A549 (cell line): ENCODE data around the gene PLA2G10. TPM values are rescaled to one million over a fixed set of nuclear protein-coding genes. Genes with fewer than 3 reads are reported as not detected.
"Not testable (repeated sequence)": the region's sequence is repeated elsewhere in the genome, so short reads cannot be mapped to it uniquely, and the experiment has no call there.

Experiments
- ATAC-seq, 2 experiments: fragments of 200-7000 bp in 1 of 2; fragments of >200 bp in 1 of 2; cut with Nextera tagmentation in 1 of 2; cut with Tn5 transposase in 1 of 2; 3 replicates each; pipeline versions ENCODE4 v1.8.0 to v1.9.1; 2018 to 2020; ENCODE audit warnings: mild to moderate bottlenecking in 1 of 2, moderate library complexity in 1 of 2
- CTCF ChIA-PET: fragments of 300-600 bp; sonication (Branson Sonifier 250); formaldehyde crosslinking; extraction: SDS; loops from one replicate; lab custom pipeline; 2021; ENCODE audit warnings: antibody characterized with exemption, inconsistent platforms; lab: Yijun Ruan, JAX
- POLR2A ChIA-PET: fragments of 350-600 bp; formaldehyde crosslinking; extraction: SDS; loops from one replicate; lab custom pipeline; 2021; ENCODE audit warnings: antibody characterized with exemption, inconsistent platforms; lab: Yijun Ruan, JAX
- DNase-seq, 2 experiments: peaks; one replicate each; pipeline versions ENCODE4 v3.0.0 to v3.0.0-alpha.2; 2011 to 2016; ENCODE audit warnings: low read depth in 1 of 2, low spot score in 1 of 2
- FAIRE-seq: peaks from 2 replicates; lab custom pipeline; 2011; peaks lifted over from hg19 to GRCh38; lab: Jason Lieb, UNC
- H3K27ac ChIP-seq, 2 experiments: fragments of >200 bp; sonication (Bioruptor Twin); formaldehyde crosslinking; 3 replicates each; pipeline ENCODE4 v1.5.1; 2016 to 2017
- H3K4me1 ChIP-seq: fragments of >200 bp; sonication (Bioruptor Twin); formaldehyde crosslinking; 3 replicates; pipeline ENCODE4 v1.6.1; 2016
- H3K4me2 ChIP-seq: fragments of >200 bp; sonication (Bioruptor Twin); formaldehyde crosslinking; 3 replicates; pipeline ENCODE4 v1.6.1; 2016
- H3K4me3 ChIP-seq: fragments of >200 bp; sonication (Bioruptor Twin); formaldehyde crosslinking; 3 replicates; pipeline ENCODE4 v1.5.1; 2016
- H3K9me3 ChIP-seq: fragments of >200 bp; sonication (Bioruptor Twin); formaldehyde crosslinking; 3 replicates; pipeline ENCODE4 v1.6.1; 2016
- ZC3H11A ChIP-seq: fragments of 450-650 bp; IDR thresholded peaks from 2 replicates; pipeline ENCODE4 v1.6.1; 2014; ENCODE audit warnings: antibody characterized with exemption, mild to moderate bottlenecking
- WGBS: methylation state at CpG from one replicate; pipeline ENCODE4 v1.1.6; 2017; ENCODE audit errors: missing lambda C conversion rate; 5-methylcytosine and 5-hydroxymethylcytosine counted together
- polyA minus RNA-seq: library from RNA; depleted of rRNA, polyadenylated mRNA; stranded (reverse); fragments of >200 nt; gene quantifications from 2 replicates; pipeline ENCODE4 v1.2.3, GENCODE V29; 2011; rRNA and poly(A)+ RNA removed
- polyA plus RNA-seq, 4 experiments: library from polyadenylated mRNA; depleted of rRNA in 3 of 4; stranded (reverse); fragments of >200 nt; fragmentation: RNase III in 1 of 4; extraction: RNeasy Plus Mini Kit Qiagen cat#74134 plus additional on column Dnase treatment in 1 of 4; gene quantifications; 2 replicates in 3 of 4; 3 replicates in 1 of 4; pipeline ENCODE4 v1.2.3, GENCODE V29; 2011 to 2017

Gene PLA2G10
- polyA plus RNA-seq (2011; rRNA removed) (0.37 and 0.52 TPM in 2 replicates), polyA plus RNA-seq (2017; fragmentation: RNase III; extraction: RNeasy Plus Mini Kit Qiagen cat#74134 plus additional on column Dnase treatment) (0.37 to 0.70 TPM (median 0.38 TPM) in 3 replicates), polyA minus RNA-seq (not detected in 2 replicates)
- polyA plus RNA-seq (2012; cell fraction: cytosol; rRNA removed) = 0.38 and 0.40 TPM in 2 replicates
- 0.79 and 1.4 TPM in 2 replicates for polyA plus RNA-seq (2012; cell fraction: nucleus; rRNA removed)

- H3K4me1 ChIP-seq, CTCF ChIA-PET, H3K4me2 ChIP-seq, DNase-seq, POLR2A ChIA-PET, H3K4me3 ChIP-seq, H3K9me3 ChIP-seq, FAIRE-seq, H3K27ac ChIP-seq: not testable (repeated sequence)
- peak in 1 of 2 experiments; percentile 19; a peak in 1 of 6 replicates for ATAC-seq
- no CpG with 5 or more reads among the region's 28 CpGs for WGBS
These were observed at the start of gene PLA2G10 for GRCh38 chr16:14694129-14694528. Gene PLA2G10 (minus strand): TSS chr16:14694308. CDS start chr16:14694229, 79 bp downstream.

GRCh38 chr16:14742273-14743128, 48.4 kb upstream of the PLA2G10 start, which contains the start of gene NPIPA2:
Gene NPIPA2 (plus strand): TSS chr16:14742533. CDS start chr16:14748066, 5,533 bp downstream.
- H3K27ac ChIP-seq, CTCF ChIA-PET, H3K4me2 ChIP-seq, POLR2A ChIA-PET, H3K4me3 ChIP-seq, DNase-seq, H3K4me1 ChIP-seq, H3K9me3 ChIP-seq, FAIRE-seq: not testable (repeated sequence)
- WGBS = no CpG with 5 or more reads among the region's 73 CpGs
- ATAC-seq = peak; percentile 98 to 100

DNA sequence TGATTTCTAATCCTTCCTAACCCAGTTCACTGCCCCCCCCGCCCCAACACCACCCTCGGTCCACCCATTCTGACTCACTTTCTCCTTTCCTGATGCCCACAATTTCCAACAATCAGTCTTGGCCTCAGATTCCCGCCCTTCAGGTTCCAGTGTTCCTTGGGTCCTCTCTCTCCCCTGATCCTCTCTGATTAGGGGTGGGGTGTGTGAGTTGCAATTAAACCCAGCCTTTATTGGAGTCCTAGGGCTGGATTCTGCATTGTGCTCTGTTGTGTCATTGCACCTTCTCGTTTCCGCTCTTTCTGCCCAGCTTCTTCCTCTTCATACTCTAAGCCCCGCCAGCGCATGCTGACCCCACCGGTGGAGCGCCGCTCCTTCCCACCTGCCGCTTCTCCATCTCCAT, 47.7 kb upstream of the PLA2G10 start:
- FAIRE-seq, DNase-seq, H3K4me2 ChIP-seq, H3K9me3 ChIP-seq, POLR2A ChIA-PET, H3K4me3 ChIP-seq, H3K4me1 ChIP-seq, H3K27ac ChIP-seq, CTCF ChIA-PET: not testable (repeated sequence)
- ATAC-seq = peak in 1 of 2 experiments; percentile 2; a peak in 1 of 6 replicates
- no CpG with 5 or more reads among the region's 11 CpGs for WGBS

DNA sequence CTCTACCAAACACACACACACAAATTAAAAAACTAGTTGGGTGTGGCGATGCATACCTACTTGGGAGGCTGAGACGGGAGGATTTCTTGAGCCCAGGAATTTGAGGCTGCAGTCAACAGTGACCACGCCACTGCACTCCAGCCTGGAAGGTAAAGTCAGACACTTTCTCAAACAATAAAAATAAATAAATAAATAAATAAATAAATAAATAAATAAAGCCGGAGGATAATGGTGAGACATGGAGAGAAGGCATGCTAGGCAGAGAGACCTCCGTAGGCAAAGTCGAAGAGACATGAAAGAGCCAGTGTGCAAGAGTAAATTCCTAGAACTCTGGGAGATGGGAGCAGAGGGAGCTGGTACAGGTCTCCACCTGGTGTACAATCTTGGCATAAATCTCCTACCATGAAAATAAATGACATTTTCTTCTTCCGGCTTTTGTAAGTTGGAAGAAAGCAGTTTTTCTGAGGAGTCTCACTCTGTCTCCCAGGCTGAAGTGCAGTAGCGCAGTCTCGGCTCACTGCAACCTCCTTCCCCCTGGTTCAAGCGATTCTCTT, 46.8 kb upstream of the PLA2G10 start:
- DNase-seq, H3K4me2 ChIP-seq, FAIRE-seq, H3K27ac ChIP-seq, H3K4me3 ChIP-seq, H3K9me3 ChIP-seq, POLR2A ChIA-PET, CTCF ChIA-PET, H3K4me1 ChIP-seq: not testable (repeated sequence)
- peak; percentile 53 to 70 for ATAC-seq
- peak; percentile 73 for TF ChIP-seq ZC3H11A
- 16% methylated on average over 3 of the region's 10 CpGs for WGBS

DNA sequence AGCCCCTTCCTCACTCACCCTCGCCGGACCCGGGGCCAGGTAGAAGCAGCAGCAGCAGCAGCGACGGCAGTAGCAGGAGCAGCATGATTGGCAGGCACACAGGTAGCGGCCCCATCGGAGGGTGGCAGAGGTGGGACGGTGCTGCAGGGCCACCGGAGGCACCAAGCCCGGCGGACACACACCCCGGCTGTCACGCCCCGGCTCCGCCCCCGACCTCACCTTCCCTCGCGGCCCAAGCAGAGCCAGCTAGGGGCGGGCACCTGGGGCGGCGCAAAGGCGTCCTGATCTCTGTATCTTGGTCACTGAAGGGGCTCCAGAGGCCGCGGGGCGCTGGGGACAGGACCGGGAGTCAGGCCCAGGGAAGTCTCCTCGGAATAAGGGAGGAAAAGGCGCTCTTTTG, 39.1 kb upstream of the PLA2G10 start:
- ATAC-seq, DNase-seq, H3K4me2 ChIP-seq, H3K9me3 ChIP-seq, CTCF ChIA-PET, FAIRE-seq, POLR2A ChIA-PET, H3K4me1 ChIP-seq, H3K4me3 ChIP-seq, H3K27ac ChIP-seq: not testable (repeated sequence)
- WGBS = no CpG with 5 or more reads among the region's 28 CpGs

DNA sequence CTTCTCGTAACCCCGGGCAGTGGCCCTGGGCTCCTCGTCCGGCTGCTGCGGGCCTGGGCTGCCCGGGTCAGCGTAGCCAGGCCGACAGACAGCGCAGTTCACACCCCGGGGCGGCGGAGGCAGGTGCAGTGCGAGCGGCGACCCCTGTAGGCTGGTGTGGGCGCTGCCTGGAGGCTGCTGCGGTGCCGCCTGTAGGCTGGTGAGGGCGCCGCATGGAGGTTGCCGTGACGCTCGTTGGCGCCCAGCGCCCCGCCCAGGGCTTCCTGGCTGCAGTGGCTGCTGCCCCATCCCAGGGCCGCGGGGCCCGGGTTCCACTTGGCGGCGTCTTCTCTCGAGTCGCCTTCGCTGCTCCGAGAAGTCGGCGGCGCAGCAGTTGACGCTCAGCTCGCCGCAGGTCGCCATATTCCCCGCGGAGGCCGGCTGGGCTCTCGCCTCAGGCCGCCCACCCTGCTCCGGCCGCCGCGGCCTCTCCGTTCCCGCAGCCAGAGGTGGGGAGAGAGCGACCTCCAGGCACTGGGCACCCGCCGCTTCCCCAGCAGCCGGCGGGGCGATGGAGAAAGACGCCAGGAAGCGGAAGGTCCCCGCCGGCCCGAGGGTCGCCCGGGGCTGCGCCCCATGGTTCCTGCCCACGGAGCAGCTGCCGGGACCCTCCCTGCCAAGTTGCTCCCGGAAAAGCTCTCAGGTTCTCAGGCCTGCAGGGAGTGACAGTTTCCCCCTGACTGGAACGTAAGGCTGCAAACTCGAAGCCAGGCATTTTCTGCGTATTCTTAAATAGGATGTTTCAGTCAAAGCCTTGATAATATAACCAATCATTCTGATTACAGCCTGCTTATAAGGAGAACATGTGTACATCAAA, 9.3 kb upstream of the PLA2G10 start, which contains the start of gene NPIPA3:
NPIPA3 (plus strand) TSS at position 256 of the 856 bp plus-strand sequence. CDS start 5,533 bp downstream, outside the sequence.
- FAIRE-seq, H3K4me2 ChIP-seq, DNase-seq, H3K9me3 ChIP-seq, POLR2A ChIA-PET, CTCF ChIA-PET, H3K27ac ChIP-seq, H3K4me3 ChIP-seq, H3K4me1 ChIP-seq: not testable (repeated sequence)
- WGBS = no CpG with 5 or more reads among the region's 73 CpGs
- ATAC-seq = peak; percentile 99

DNA sequence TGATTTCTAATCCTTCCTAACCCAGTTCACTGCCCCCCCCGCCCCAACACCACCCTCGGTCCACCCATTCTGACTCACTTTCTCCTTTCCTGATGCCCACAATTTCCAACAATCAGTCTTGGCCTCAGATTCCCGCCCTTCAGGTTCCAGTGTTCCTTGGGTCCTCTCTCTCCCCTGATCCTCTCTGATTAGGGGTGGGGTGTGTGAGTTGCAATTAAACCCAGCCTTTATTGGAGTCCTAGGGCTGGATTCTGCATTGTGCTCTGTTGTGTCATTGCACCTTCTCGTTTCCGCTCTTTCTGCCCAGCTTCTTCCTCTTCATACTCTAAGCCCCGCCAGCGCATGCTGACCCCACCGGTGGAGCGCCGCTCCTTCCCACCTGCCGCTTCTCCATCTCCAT, 8.6 kb upstream of the PLA2G10 start:
- H3K4me1 ChIP-seq, CTCF ChIA-PET, FAIRE-seq, H3K9me3 ChIP-seq, H3K4me2 ChIP-seq, H3K27ac ChIP-seq, H3K4me3 ChIP-seq, POLR2A ChIA-PET, ATAC-seq, DNase-seq: not testable (repeated sequence)
- WGBS = no CpG with 5 or more reads among the region's 11 CpGs
